Measurements from ENCODE around the gene RGS1. TPM values are rescaled to one million over a fixed set of nuclear protein-coding genes. Genes with fewer than 3 reads are reported as not detected.

Gene RGS1
- polyA plus RNA-seq, 1 of the 3 experiments (the other 2 are of a cell fraction) = 0.12 TPM

GRCh38 chr1:192577145-192578140 lies 1.9 kb downstream of the RGS1 start:
- POLR2A ChIA-PET = no interaction called here
- Histone ChIP-seq H3K4me3 (ENCODE audit: low read depth in 2 of 2, low read length in 1 of 2) (no peak overlapping the region), H3K79me2 (ENCODE audit: insufficient read depth) (no peaks in the 10 kb centered on the region), H3K4me1 (ENCODE audit: control insufficient read depth in 1 of 2, insufficient read depth in 2 of 2, low read depth in 1 of 2, low read length in 1 of 2) (peaks cover 4 to 25% of the 10 kb centered on the region in 2 experiments; a peak in 3 of 4 replicates), H2AFZ (ENCODE audit: low read depth) (no peak overlapping the region), H3K9me3 (no peaks in the 10 kb centered on the region), H4K20me1 (ENCODE audit: insufficient read depth) (no peaks in the 10 kb centered on the region), H3K9ac (no peak overlapping the region), H3K4me2 (no peak overlapping the region), H3K27me3 (ENCODE audit: insufficient read depth) (no peaks in the 10 kb centered on the region), H3K27ac (ENCODE audit: low read depth in 2 of 2, low read length in 1 of 2) (no peak overlapping the region), H3K36me3 (replicated peaks in 1 of 2; ENCODE audit: control insufficient read depth in 1 of 2, insufficient read depth in 2 of 2, low read length in 1 of 2) (no peaks in the 10 kb centered on the region), H3K9me2 (no peaks in the 10 kb centered on the region), H3F3A (replicated peaks; ENCODE audit: insufficient read depth) (peaks cover 4% of the 10 kb centered on the region)
- no peak for TF ChIP-seq ZBTB33 (IDR thresholded peaks at IDR 0.05; ENCODE audit: borderline replicate concordance, low read depth)
- DNase-seq = no peak
- 91% methylated on average over 2 of the region's 2 CpGs for WGBS (ENCODE audit: low lambda C conversion rate)
- CTCF ChIA-PET = interaction anchor here (0.7 to 2.2 kb wide), 3 partner anchors 38 to 103 kb away, joined by 3 to 6 read pairs (median 3); no protein-coding TSS in a partner anchor

GRCh38 chr1:192578144-192578909 lies 2.8 kb downstream of the RGS1 start:
- H4K20me1 ChIP-seq (ENCODE audit: insufficient read depth) = no peaks in the 10 kb centered on the region
- peaks cover 2 to 18% of the 10 kb centered on the region in 2 experiments; a peak in 3 of 4 replicates for H3K4me1 ChIP-seq (ENCODE audit: control insufficient read depth in 1 of 2, insufficient read depth in 2 of 2, low read depth in 1 of 2, low read length in 1 of 2)
- H3K36me3 ChIP-seq (replicated peaks in 1 of 2; ENCODE audit: control insufficient read depth in 1 of 2, insufficient read depth in 2 of 2, low read length in 1 of 2) = no peaks in the 10 kb centered on the region
- no peaks in the 10 kb centered on the region for H3K27me3 ChIP-seq (ENCODE audit: insufficient read depth)
- ChIA-PET CTCF (interaction anchor here (0.7 to 2.2 kb wide), 4 partner anchors 39 to 104 kb away, joined by 3 to 7 read pairs (median 4); no protein-coding TSS in a partner anchor), POLR2A (no interaction called here)
- no peak overlapping the region for H3K9ac ChIP-seq
- no peak for DNase-seq
- peak overlapping the region in 1 of 2 experiments; percentile 38; a peak in 3 of 4 replicates for H3K27ac ChIP-seq (ENCODE audit: low read depth in 2 of 2, low read length in 1 of 2)
- H3K79me2 ChIP-seq (ENCODE audit: insufficient read depth) = no peaks in the 10 kb centered on the region
- WGBS (ENCODE audit: low lambda C conversion rate) = 59% methylated on average over 1 of the region's 1 CpG
- no peaks in the 10 kb centered on the region for H3K9me3 ChIP-seq
- no peak overlapping the region for H3K4me3 ChIP-seq (ENCODE audit: low read depth in 2 of 2, low read length in 1 of 2)
- no peak overlapping the region for H3K4me2 ChIP-seq
- peaks cover 4% of the 10 kb centered on the region for H3F3A ChIP-seq (replicated peaks; ENCODE audit: insufficient read depth)
- H2AFZ ChIP-seq (ENCODE audit: low read depth) = no peak overlapping the region
- H3K9me2 ChIP-seq = no peaks in the 10 kb centered on the region
- TF ChIP-seq SIN3A (IDR thresholded peaks at IDR 0.05; ENCODE audit: borderline replicate concordance, low read depth, low read length) = no peak
- TF ChIP-seq RXRA (IDR thresholded peaks at IDR 0.05; ENCODE audit: borderline replicate concordance, low read depth) = no peak
- TF ChIP-seq YY1 (IDR thresholded peaks at IDR 0.05; ENCODE audit: low read depth) = no peak
- no peak for TF ChIP-seq MXI1 (IDR thresholded peaks at IDR 0.05; ENCODE audit: low read depth, low read length)
- TF ChIP-seq GATA2 (CRISPR knock-in tag; IDR thresholded peaks at IDR 0.05) = no peak
- TF ChIP-seq ZBTB33 (IDR thresholded peaks at IDR 0.05; ENCODE audit: borderline replicate concordance, low read depth) = no peak
- no peak for TF ChIP-seq TCF12 (IDR thresholded peaks at IDR 0.05)
- TF ChIP-seq JUND (IDR thresholded peaks at IDR 0.05) = no peak
- TF ChIP-seq ELF1 (IDR thresholded peaks at IDR 0.05) = no peak
- TF ChIP-seq MAX (IDR thresholded peaks at IDR 0.05; ENCODE audit: low read depth) = no peak
- no peak for TF ChIP-seq REST (IDR thresholded peaks at IDR 0.05; ENCODE audit: low read depth, low read length)
- no peak for TF ChIP-seq CHD2 (IDR thresholded peaks at IDR 0.05; ENCODE audit: low read length, partially characterized antibody)
- TF ChIP-seq FOXJ3 (CRISPR knock-in tag; IDR thresholded peaks at IDR 0.05) = no peak
- no peak for TF ChIP-seq IRF3 (IDR thresholded peaks at IDR 0.05; ENCODE audit: low read depth, low read length)

Data from SK-N-SH (cell line).